SK-N-SH treated with all-trans-retinoic acid at 6 μM for 48 hours (cell line): ENCODE measurements around the gene OXGR1.

Experiments used
- CSRNP3 ChIP-seq: fragments of 250-450 bp; sonication (Bioruptor Pico); IDR thresholded peaks from 2 replicates; pipeline ENCODE4 v1.5.1; 2021; ENCODE audit warnings: mild to moderate bottlenecking, moderate library complexity
- ESRRG ChIP-seq: fragments of 250-450 bp; sonication (Bioruptor Pico); IDR thresholded peaks from 2 replicates; pipeline ENCODE4 v1.6.1; 2021; ENCODE audit warnings: mild to moderate bottlenecking
- PATZ1 ChIP-seq: fragments of 250-450 bp; sonication (Bioruptor Pico); IDR thresholded peaks from 2 replicates; pipeline ENCODE4 v1.8.0; 2020; ENCODE audit warnings: mild to moderate bottlenecking, moderate library complexity, borderline replicate concordance
- RARB ChIP-seq: fragments of 250-450 bp; sonication (Bioruptor Pico); IDR thresholded peaks from 2 replicates; pipeline ENCODE4 v1.8.0; 2021; ENCODE audit warnings: mild to moderate bottlenecking, moderate library complexity
- SNAI2 ChIP-seq: fragments of 250-450 bp; sonication (Bioruptor Pico); IDR thresholded peaks from 2 replicates; pipeline ENCODE4 v1.5.0; 2020; ENCODE audit warnings: mild to moderate bottlenecking, moderate library complexity
- TCF4 ChIP-seq: fragments of 250-450 bp; sonication (Bioruptor Pico); IDR thresholded peaks from 2 replicates; pipeline ENCODE4 v1.8.0; 2021; ENCODE audit warnings: mild to moderate bottlenecking, moderate library complexity, borderline replicate concordance
- ZC3H10 ChIP-seq: fragments of 250-450 bp; sonication (Bioruptor Pico); IDR thresholded peaks from 2 replicates; pipeline ENCODE4 v1.5.1; 2021; ENCODE audit warnings: mild to moderate bottlenecking, moderate library complexity
- ZFP30 ChIP-seq: fragments of 450-650 bp; formaldehyde crosslinking; IDR thresholded peaks from 2 replicates; pipeline ENCODE4 v1.5.0; 2022; ENCODE audit warnings: mild to moderate bottlenecking, moderate library complexity
- ZNF565 ChIP-seq: fragments of 450-650 bp; formaldehyde crosslinking; conservative IDR thresholded peaks from 2 replicates; pipeline ENCODE4 v1.5.0; 2020; ENCODE audit warnings: low read depth, mild to moderate bottlenecking, moderate library complexity
- ZNF70 ChIP-seq: fragments of 450-650 bp; formaldehyde crosslinking; IDR thresholded peaks from 2 replicates; pipeline ENCODE4 v1.5.0; 2020; ENCODE audit warnings: mild to moderate bottlenecking, moderate library complexity
- ZNF8 ChIP-seq: fragments of 450-650 bp; formaldehyde crosslinking; IDR thresholded peaks from 2 replicates; pipeline ENCODE4 v1.5.0; 2020; ENCODE audit warnings: mild to moderate bottlenecking, moderate library complexity

GRCh38 chr13:97002581-97002980 lies 8.3 kb upstream of the OXGR1 start:
- no peak for TF ChIP-seq ZFP30 (CRISPR knock-in tag)
- no peak for TF ChIP-seq ZNF8 (CRISPR knock-in tag)
- no peak for TF ChIP-seq RARB (CRISPR knock-in tag)
- no peak for TF ChIP-seq ZNF70 (CRISPR knock-in tag)
- TF ChIP-seq PATZ1 (CRISPR knock-in tag), result no peak
- TF ChIP-seq ESRRG (CRISPR knock-in tag), result no peak
- TF ChIP-seq ZNF565 (CRISPR knock-in tag), result no peak
- TF ChIP-seq CSRNP3 (CRISPR knock-in tag), result no peak
- TF ChIP-seq ZC3H10 (CRISPR knock-in tag), result no peak
- no peak for TF ChIP-seq SNAI2
- no peak for TF ChIP-seq TCF4
